Measurements from ENCODE around the gene TMEM203.
"Not testable (repeated sequence)": the region's sequence is repeated elsewhere in the genome, so short reads cannot be mapped to it uniquely, and the experiment has no call there.

The TMEM203 gene

GRCh38 chr9:137205126-137206069 is at the start of gene TMEM203, which contains the start of gene NDOR1:
Gene TMEM203, minus strand, starts transcription at chr9:137205648. Its CDS starts 234 bp downstream, at chr9:137205414.
Gene NDOR1, plus strand, starts transcription at chr9:137205700. Its CDS starts 78 bp downstream, at chr9:137205778.
- DNase-seq, result peak; percentile 95

- peak; percentile 95 for DNase-seq
These were observed 49.4 kb upstream of the TMEM203 start, which contains the start of gene NELFB for GRCh38 chr9:137254624-137255447. Gene NELFB, plus strand, starts transcription at chr9:137255327.

- DNase-seq, result no peak
These were observed 48.5 kb upstream of the TMEM203 start for GRCh38 chr9:137253717-137254623.

GRCh38 chr9:137252555-137253506 is 47.4 kb upstream of the TMEM203 start:
- DNase-seq, result no peak

- DNase-seq, result no peak
These were observed 46.2 kb upstream of the TMEM203 start for GRCh38 chr9:137251490-137252268.

GRCh38 chr9:137251194-137251461 is 45.7 kb upstream of the TMEM203 start, which contains the start of gene STPG3:
Gene STPG3, plus strand, starts transcription at chr9:137251286. Its CDS starts 1 bp downstream, at chr9:137251287.
- DNase-seq, result no peak

GRCh38 chr9:137250329-137251193 is 45.1 kb upstream of the TMEM203 start:
- DNase-seq, result no peak

- DNase-seq, result no peak
These were observed 42.4 kb upstream of the TMEM203 start for GRCh38 chr9:137247916-137248175.

- no peak for DNase-seq
These were observed 41.9 kb upstream of the TMEM203 start for GRCh38 chr9:137247135-137247915.

GRCh38 chr9:137245450-137246421 is 40.3 kb upstream of the TMEM203 start:
- DNase-seq, result no peak

GRCh38 chr9:137244486-137245449 is 39.3 kb upstream of the TMEM203 start:
- DNase-seq, result no peak

GRCh38 chr9:137243626-137244485 is 38.4 kb upstream of the TMEM203 start:
- no peak for DNase-seq

GRCh38 chr9:137243266-137243625 is 37.8 kb upstream of the TMEM203 start:
- DNase-seq, result not testable (repeated sequence)

- no peak for DNase-seq
These were observed 37.1 kb upstream of the TMEM203 start for GRCh38 chr9:137242269-137243203.

All from activated naive CD4-positive, alpha-beta T cell treated with anti-CD3 and anti-CD28 coated beads, Interleukin-2, amount 50 U/mL, for 16 hours (primary cell).